ENCODE measurements around the gene MNAT1.

The MNAT1 gene

DNA sequence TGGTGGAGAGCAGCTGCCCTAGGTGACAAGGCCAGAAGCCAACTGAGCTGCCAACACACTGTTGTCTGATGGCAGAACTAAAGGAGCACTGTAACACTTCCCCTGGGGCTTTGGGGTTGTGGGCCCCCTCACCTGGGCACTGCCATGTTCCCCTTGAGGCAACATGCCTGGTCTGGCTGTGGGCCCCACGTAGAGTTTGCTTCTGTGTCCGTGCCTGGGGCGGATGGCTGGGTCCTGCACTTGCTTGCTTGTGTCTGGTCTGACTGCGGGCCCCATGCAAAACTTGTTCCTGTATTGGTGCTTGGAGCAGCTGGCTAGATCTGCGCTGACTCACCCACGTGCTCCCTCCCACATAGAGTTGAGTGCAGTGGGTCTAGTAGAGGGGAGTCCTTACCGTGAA lies 78.4 kb downstream of the MNAT1 start:
- TF ChIP-seq, protein P1, sequence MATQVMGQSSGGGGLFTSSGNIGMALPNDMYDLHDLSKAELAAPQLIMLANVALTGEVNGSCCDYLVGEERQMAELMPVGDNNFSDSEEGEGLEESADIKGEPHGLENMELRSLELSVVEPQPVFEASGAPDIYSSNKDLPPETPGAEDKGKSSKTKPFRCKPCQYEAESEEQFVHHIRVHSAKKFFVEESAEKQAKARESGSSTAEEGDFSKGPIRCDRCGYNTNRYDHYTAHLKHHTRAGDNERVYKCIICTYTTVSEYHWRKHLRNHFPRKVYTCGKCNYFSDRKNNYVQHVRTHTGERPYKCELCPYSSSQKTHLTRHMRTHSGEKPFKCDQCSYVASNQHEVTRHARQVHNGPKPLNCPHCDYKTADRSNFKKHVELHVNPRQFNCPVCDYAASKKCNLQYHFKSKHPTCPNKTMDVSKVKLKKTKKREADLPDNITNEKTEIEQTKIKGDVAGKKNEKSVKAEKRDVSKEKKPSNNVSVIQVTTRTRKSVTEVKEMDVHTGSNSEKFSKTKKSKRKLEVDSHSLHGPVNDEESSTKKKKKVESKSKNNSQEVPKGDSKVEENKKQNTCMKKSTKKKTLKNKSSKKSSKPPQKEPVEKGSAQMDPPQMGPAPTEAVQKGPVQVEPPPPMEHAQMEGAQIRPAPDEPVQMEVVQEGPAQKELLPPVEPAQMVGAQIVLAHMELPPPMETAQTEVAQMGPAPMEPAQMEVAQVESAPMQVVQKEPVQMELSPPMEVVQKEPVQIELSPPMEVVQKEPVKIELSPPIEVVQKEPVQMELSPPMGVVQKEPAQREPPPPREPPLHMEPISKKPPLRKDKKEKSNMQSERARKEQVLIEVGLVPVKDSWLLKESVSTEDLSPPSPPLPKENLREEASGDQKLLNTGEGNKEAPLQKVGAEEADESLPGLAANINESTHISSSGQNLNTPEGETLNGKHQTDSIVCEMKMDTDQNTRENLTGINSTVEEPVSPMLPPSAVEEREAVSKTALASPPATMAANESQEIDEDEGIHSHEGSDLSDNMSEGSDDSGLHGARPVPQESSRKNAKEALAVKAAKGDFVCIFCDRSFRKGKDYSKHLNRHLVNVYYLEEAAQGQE (IDR thresholded peaks at IDR 0.05; ENCODE audit: insufficient read depth in 1 of 2, low read depth in 2 of 2, low read length in 2 of 2) = no peak
- no peak for TF ChIP-seq TAF1 (IDR thresholded peaks at IDR 0.05; ENCODE audit: borderline replicate concordance, insufficient read depth, low read length)
- TF ChIP-seq SIN3A (IDR thresholded peaks at IDR 0.05; ENCODE audit: borderline replicate concordance, insufficient read depth, low read length) = no peak
- TF ChIP-seq POLR2AphosphoS5 (IDR thresholded peaks at IDR 0.05; ENCODE audit: low read depth, low read length) = no peak
- no peak for TF ChIP-seq FOXP2 (optimal IDR thresholded peaks at IDR 0.05; ENCODE audit: borderline replicate concordance, extremely low read depth, extremely low read length, insufficient read depth)

DNA sequence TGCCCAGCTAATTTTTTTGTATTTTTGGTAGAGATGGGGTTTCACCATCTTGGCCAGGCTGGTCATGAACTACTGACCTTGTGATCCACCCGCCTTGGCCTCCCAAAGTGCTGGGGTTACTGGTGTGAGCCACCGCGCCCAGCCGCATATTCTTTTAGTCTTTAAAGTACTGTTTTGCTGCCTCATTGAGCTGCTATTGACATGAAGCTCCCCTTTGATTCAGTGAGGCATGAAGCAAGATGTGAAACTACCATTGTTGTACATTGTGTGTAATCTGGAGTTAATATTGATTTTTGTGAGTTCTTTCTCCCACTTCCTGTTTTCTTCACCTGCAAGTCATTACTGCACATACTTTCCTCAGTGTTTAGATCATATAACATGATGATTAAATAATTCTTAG lies 80.8 kb downstream of the MNAT1 start:
- TF ChIP-seq, protein P1 (IDR thresholded peaks at IDR 0.05; ENCODE audit: insufficient read depth in 1 of 2, low read depth in 2 of 2, low read length in 2 of 2) = no peak
- TF ChIP-seq SIN3A (IDR thresholded peaks at IDR 0.05; ENCODE audit: borderline replicate concordance, insufficient read depth, low read length) (no peak), POLR2AphosphoS5 (IDR thresholded peaks at IDR 0.05; ENCODE audit: low read depth, low read length) (no peak), FOXP2 (optimal IDR thresholded peaks at IDR 0.05; ENCODE audit: borderline replicate concordance, extremely low read depth, extremely low read length, insufficient read depth) (no peak), TAF1 (IDR thresholded peaks at IDR 0.05; ENCODE audit: borderline replicate concordance, insufficient read depth, low read length) (no peak)

DNA sequence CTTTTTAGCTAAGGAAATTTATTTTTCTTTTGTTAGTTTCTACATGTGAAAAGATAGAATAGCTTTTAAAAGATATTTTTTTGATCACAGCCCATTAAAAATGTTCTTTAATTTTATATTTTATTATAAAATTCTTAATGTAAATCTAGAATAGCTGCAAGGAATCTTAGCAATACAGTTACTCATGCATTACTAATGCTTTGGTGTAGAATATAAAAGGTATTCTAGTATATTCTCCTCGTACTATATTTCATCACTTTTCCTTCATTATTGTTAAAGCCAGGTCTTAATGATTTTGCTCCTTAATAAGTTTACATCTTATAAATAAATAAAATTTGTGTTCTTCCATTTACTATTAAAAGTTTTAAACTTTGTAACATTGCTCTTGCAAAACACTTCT lies 82.6 kb downstream of the MNAT1 start:
- TF ChIP-seq POLR2AphosphoS5 (IDR thresholded peaks at IDR 0.05; ENCODE audit: low read depth, low read length) (no peak), SIN3A (IDR thresholded peaks at IDR 0.05; ENCODE audit: borderline replicate concordance, insufficient read depth, low read length) (no peak), TAF1 (IDR thresholded peaks at IDR 0.05; ENCODE audit: borderline replicate concordance, insufficient read depth, low read length) (no peak), FOXP2 (optimal IDR thresholded peaks at IDR 0.05; ENCODE audit: borderline replicate concordance, extremely low read depth, extremely low read length, insufficient read depth) (no peak)
- TF ChIP-seq, protein P1 (IDR thresholded peaks at IDR 0.05; ENCODE audit: insufficient read depth in 1 of 2, low read depth in 2 of 2, low read length in 2 of 2) = no peak

DNA sequence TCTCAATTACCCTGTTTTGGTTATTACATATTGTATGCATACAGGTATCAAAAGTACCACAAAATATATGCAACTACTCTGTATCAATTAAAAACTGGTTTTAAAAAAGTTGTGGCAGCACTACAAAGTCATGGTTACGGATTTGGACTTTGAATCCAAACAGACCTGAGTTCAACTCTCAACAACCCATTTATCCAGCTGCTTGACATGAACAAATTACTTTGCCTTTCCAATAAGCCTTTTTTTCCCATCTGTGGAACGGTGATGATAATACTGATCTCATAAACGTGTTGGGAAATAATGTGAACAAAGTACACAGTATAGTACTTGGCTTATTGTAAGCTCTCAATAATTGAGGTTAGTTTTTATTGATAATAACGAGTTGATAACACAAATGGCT lies 85.0 kb downstream of the MNAT1 start:
- TF ChIP-seq, protein P1 (IDR thresholded peaks at IDR 0.05; ENCODE audit: insufficient read depth in 1 of 2, low read depth in 2 of 2, low read length in 2 of 2) = no peak
- TF ChIP-seq FOXP2 (optimal IDR thresholded peaks at IDR 0.05; ENCODE audit: borderline replicate concordance, extremely low read depth, extremely low read length, insufficient read depth) (no peak), SIN3A (IDR thresholded peaks at IDR 0.05; ENCODE audit: borderline replicate concordance, insufficient read depth, low read length) (no peak), TAF1 (IDR thresholded peaks at IDR 0.05; ENCODE audit: borderline replicate concordance, insufficient read depth, low read length) (no peak), POLR2AphosphoS5 (IDR thresholded peaks at IDR 0.05; ENCODE audit: low read depth, low read length) (no peak)

DNA sequence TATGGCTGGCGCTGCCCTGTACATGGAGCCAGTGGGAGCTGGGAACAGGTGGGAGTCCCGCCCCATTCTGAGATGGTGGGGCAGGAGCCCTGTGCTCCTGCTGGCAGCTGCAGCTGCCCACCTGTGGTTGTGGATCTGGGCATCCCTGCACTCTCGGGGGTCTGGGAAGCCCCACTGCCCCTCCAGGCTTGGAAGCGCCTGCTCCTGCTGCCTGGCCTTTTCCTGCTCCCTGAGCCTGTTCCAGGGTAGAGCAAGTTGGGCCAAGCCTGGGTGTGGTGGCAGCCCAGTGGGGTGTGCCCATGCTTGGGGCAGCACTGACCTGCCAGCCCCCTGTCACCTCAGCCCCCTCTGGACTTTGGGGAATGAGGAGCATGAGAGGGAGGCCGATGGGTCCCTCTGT lies 104.0 kb downstream of the MNAT1 start:
- TF ChIP-seq SIN3A (IDR thresholded peaks at IDR 0.05; ENCODE audit: borderline replicate concordance, insufficient read depth, low read length) (no peak), POLR2AphosphoS5 (IDR thresholded peaks at IDR 0.05; ENCODE audit: low read depth, low read length) (no peak), TAF1 (IDR thresholded peaks at IDR 0.05; ENCODE audit: borderline replicate concordance, insufficient read depth, low read length) (no peak), FOXP2 (optimal IDR thresholded peaks at IDR 0.05; ENCODE audit: borderline replicate concordance, extremely low read depth, extremely low read length, insufficient read depth) (no peak)
- TF ChIP-seq, protein P1 (IDR thresholded peaks at IDR 0.05; ENCODE audit: insufficient read depth in 1 of 2, low read depth in 2 of 2, low read length in 2 of 2) = no peak
